Measurements from ENCODE around the gene PCDHA5.
"Not testable (repeated sequence)": the region's sequence is repeated elsewhere in the genome, so short reads cannot be mapped to it uniquely, and the experiment has no call there.

PCDHA5 gene

DNA sequence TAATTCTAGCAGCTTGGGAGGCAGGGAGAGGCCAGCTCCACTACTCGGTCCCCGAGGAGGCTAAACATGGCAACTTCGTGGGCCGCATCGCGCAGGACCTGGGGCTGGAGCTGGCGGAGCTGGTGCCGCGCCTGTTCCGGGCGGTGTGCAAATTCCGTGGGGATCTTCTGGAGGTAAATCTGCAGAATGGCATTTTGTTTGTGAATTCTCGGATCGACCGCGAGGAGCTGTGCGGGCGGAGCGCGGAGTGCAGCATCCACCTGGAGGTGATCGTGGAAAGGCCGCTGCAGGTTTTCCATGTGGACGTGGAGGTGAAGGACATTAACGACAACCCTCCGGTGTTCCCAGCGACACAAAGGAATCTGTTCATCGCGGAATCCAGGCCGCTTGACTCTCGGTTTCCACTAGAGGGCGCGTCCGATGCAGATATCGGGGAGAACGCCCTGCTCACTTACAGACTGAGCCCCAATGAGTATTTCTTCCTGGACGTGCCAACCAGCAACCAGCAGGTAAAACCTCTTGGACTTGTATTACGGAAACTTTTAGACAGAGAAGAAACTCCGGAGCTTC, 13.1 kb downstream of the PCDHA5 start:
- H3K27ac Mint-ChIP-seq, result peak overlapping the region; percentile 73
- not testable (repeated sequence) for ATAC-seq (replicated peaks); DNase-seq; H3K4me3 Mint-ChIP-seq; H3K4me1 Mint-ChIP-seq
- peaks cover 16 to 17% of the 10 kb centered on the region in 2 donors for H3K9me3 Mint-ChIP-seq
- H3K36me3 Mint-ChIP-seq, result peaks cover 2 to 11% of the 10 kb centered on the region in 2 donors
- peaks cover 19 to 34% of the 10 kb centered on the region in 2 donors for H3K27me3 Mint-ChIP-seq

- no peak for DNase-seq
- no peak for ATAC-seq (replicated peaks)
- H3K36me3 Mint-ChIP-seq, result peaks cover 2 to 11% of the 10 kb centered on the region in 2 donors
- H3K9me3 Mint-ChIP-seq, result peaks cover 16 to 23% of the 10 kb centered on the region in 2 donors
- peak overlapping the region; percentile 20 for H3K27ac Mint-ChIP-seq
- no peak overlapping the region for H3K4me3 Mint-ChIP-seq
- no peaks in the 10 kb centered on the region for H3K4me1 Mint-ChIP-seq
- peaks cover 27 to 42% of the 10 kb centered on the region in 2 donors for H3K27me3 Mint-ChIP-seq
Measured at GRCh38 chr5:140835622-140836510, 14.5 kb downstream of the PCDHA5 start.

GRCh38 chr5:140840978-140841962, 19.9 kb downstream of the PCDHA5 start, which contains the start of gene PCDHA8:
Gene PCDHA8 (plus strand): TSS chr5:140841187. CDS start chr5:140841322, 135 bp downstream.
- H3K4me3 Mint-ChIP-seq, result no peak within 1 kb of the TSS
- no peak for DNase-seq
- peaks cover 15 to 27% of the 10 kb centered on the region in 2 donors for H3K27me3 Mint-ChIP-seq
- H3K9me3 Mint-ChIP-seq, result peaks cover under 1 to 13% of the 10 kb centered on the region in 2 donors
- no peak within 1 kb of the TSS for H3K27ac Mint-ChIP-seq
- H3K36me3 Mint-ChIP-seq, result no peaks in the 10 kb centered on the region
- H3K4me1 Mint-ChIP-seq, result no peaks in the 10 kb centered on the region
- ATAC-seq (replicated peaks), result no peak

DNA sequence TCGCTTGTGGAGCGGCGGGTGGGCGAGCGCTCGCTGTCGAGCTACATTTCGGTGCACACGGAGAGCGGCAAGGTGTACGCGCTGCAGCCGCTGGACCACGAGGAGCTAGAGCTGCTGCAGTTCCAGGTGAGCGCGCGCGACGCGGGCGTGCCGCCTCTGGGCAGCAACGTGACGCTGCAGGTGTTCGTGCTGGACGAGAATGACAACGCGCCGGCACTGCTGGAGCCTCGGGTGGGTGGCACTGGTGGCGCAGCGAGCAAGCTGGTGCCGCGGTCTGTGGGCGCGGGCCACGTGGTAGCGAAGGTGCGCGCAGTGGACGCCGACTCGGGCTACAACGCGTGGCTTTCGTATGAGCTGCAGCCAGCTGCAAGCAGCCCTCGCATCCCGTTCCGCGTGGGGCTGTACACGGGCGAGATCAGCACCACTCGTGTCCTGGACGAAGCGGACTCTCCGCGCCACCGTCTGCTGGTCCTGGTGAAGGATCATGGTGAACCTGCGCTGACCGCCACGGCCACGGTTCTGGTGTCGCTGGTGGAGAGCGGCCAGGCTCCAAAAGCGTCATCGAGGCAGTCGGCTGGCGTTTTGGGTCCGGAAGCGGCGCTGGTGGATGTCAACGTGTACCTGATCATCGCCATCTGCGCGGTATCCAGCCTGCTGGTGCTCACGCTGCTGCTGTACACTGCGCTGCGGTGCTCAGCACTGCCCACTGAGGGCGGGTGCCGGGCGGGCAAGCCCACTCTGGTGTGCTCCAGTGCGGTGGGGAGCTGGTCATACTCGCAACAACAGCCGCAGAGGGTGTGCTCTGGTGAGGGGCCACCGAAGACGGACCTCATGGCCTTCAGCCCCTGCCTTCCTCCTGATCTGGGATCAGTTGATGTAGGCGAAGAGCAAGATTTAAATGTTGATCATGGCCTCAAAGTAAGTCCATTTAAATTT, 21.7 kb downstream of the PCDHA5 start:
- no peak for DNase-seq
- Mint-ChIP-seq H3K4me1 (no peaks in the 10 kb centered on the region), H3K27me3 (peaks cover 26 to 31% of the 10 kb centered on the region in 2 donors), H3K9me3 (peaks cover 5 to 17% of the 10 kb centered on the region in 2 donors), H3K27ac (no peak overlapping the region), H3K4me3 (no peak overlapping the region), H3K36me3 (no peaks in the 10 kb centered on the region)
- no peak for ATAC-seq (replicated peaks)

DNA sequence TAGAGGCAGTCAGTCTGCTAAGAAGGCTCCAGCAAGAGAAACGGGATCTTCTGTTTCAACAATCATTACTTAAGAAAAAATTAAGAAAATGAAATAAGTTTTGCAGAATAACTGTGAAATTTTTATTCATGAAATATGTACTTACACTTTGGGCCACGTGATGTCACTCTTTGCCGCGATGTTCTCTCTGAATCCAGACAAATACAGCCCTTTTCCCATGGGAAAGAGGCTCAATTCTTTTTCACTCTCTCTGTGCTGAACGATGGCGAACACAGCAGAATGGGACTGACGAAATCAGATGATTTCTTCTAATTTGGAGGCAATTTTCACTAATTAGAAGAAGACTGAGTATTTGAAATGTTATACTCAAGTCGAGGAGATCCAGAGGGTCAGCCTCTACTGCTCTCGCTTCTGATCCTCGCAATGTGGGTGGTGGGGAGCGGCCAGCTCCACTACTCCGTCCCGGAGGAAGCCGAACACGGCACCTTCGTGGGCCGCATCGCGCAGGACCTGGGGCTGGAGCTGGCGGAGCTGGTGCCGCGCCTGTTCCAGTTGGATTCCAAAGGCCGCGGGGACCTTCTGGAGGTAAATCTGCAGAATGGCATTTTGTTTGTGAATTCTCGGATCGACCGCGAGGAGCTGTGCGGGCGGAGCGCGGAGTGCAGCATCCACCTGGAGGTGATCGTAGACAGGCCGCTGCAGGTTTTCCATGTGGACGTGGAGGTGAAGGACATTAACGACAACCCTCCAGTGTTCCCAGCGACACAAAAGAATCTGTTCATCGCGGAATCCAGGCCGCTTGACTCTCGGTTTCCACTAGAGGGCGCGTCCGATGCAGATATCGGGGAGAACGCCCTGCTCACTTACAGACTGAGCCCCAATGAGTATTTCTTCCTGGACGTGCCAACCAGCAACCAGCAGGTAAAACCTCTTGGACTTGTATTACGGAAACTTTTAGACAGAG, 27.0 kb downstream of the PCDHA5 start, which contains the start of gene PCDHA9:
Gene PCDHA9 (plus strand): TSS at position 244 of the 964 bp plus-strand sequence. CDS start 114 bp downstream, at position 358.
- DNase-seq; ATAC-seq (replicated peaks); H3K27ac Mint-ChIP-seq; H3K4me3 Mint-ChIP-seq; H3K36me3 Mint-ChIP-seq; H3K9me3 Mint-ChIP-seq; H3K4me1 Mint-ChIP-seq: not testable (repeated sequence)
- peaks cover 14 to 23% of the 10 kb centered on the region in 2 donors for H3K27me3 Mint-ChIP-seq

- H3K36me3 Mint-ChIP-seq; H3K27ac Mint-ChIP-seq; DNase-seq; H3K9me3 Mint-ChIP-seq; H3K4me3 Mint-ChIP-seq; ATAC-seq (replicated peaks); H3K4me1 Mint-ChIP-seq: not testable (repeated sequence)
- H3K27me3 Mint-ChIP-seq, result peaks cover 14 to 26% of the 10 kb centered on the region in 2 donors
Measured at GRCh38 chr5:140849831-140850634, 28.6 kb downstream of the PCDHA5 start.

- Mint-ChIP-seq H3K4me3 (no peak within 1 kb of the TSS), H3K4me1 (no peaks in the 10 kb centered on the region), H3K36me3 (peaks cover 4 to 7% of the 10 kb centered on the region in 2 donors), H3K27ac (no peak within 1 kb of the TSS), H3K27me3 (peaks cover 12 to 31% of the 10 kb centered on the region in 2 donors), H3K9me3 (peaks cover 6 to 12% of the 10 kb centered on the region in 2 donors)
- DNase-seq, result no peak
- ATAC-seq (replicated peaks), result no peak
Measured at GRCh38 chr5:140855772-140856674, 34.6 kb downstream of the PCDHA5 start, which contains the start of gene PCDHA10. Gene PCDHA10 (plus strand): TSS chr5:140855897. CDS start chr5:140856049, 152 bp downstream.

- H3K36me3 Mint-ChIP-seq, result peaks cover 4 to 8% of the 10 kb centered on the region in 2 donors
- H3K9me3 Mint-ChIP-seq, result peaks cover 6 to 12% of the 10 kb centered on the region in 2 donors
- no peak for DNase-seq
- H3K4me3 Mint-ChIP-seq, result no peak overlapping the region
- H3K4me1 Mint-ChIP-seq, result no peaks in the 10 kb centered on the region
- no peak overlapping the region for H3K27ac Mint-ChIP-seq
- no peak for ATAC-seq (replicated peaks)
- H3K27me3 Mint-ChIP-seq, result peaks cover 12 to 36% of the 10 kb centered on the region in 2 donors
Measured at GRCh38 chr5:140857177-140857986, 36.0 kb downstream of the PCDHA5 start.

DNA sequence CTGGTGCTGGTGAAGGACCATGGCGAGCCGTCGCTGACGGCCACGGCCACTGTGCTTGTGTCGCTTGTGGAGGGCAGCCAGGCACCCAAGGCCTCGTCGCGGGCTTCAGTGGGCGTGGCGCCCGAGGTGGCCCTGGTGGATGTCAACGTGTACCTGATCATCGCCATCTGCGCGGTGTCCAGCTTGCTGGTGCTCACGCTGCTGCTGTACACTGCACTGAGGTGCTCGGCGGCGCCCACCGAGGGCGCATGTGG, 36.5 kb downstream of the PCDHA5 start:
- Mint-ChIP-seq H3K4me1 (no peaks in the 10 kb centered on the region), H3K4me3 (no peak overlapping the region), H3K36me3 (peaks cover 4 to 11% of the 10 kb centered on the region in 2 donors), H3K27ac (no peak overlapping the region), H3K9me3 (peaks cover 6 to 12% of the 10 kb centered on the region in 2 donors), H3K27me3 (peaks cover 12 to 40% of the 10 kb centered on the region in 2 donors)
- DNase-seq (no peak), ATAC-seq (replicated peaks) (no peak)
